Measurements from ENCODE around the gene CYP11A1. TPM values are rescaled to one million over a fixed set of nuclear protein-coding genes. Genes with fewer than 3 reads are reported as not detected.

The CYP11A1 gene
- total and polyA plus RNA-seq, 10 of the 15 experiments (the other 5 are each of a cell fraction or from before 2014, with no cell fraction given) = 0.11 to 1.2 (median 0.23) TPM; not detected in 5

DNA sequence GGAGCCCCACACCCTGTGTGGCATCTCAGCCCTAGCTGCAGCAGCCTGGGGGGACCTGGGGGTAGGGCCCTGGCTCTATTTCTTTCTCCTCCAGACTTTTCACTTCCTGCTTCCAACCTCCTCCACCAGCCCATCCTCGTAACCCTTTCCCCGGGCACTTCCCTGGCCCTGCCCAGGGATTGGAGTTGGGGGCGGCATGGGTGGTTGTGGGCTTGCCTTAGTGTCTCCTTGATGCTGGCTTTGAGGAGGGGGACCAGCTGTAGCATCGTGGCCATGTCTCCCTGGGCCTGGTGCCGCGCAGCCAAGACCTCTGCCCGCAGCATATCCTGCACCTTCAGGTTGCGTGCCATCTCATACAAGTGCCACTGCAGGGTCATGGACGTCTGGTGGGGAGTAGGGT lies 28.1 kb downstream of the CYP11A1 start:
- Histone ChIP-seq H2AFZ (ENCODE audit: control insufficient read depth, low read depth, low read length) (no peak overlapping the region), H3K27ac (ENCODE audit: control insufficient read depth, insufficient read depth) (no peak overlapping the region), H3K4me3 (no peak overlapping the region), H3K4me2 (ENCODE audit: control insufficient read depth, insufficient read depth) (no peak overlapping the region), H4K20me1 (ENCODE audit: control insufficient read depth, insufficient read depth) (no peaks in the 10 kb centered on the region; the same call in 1 of the 2 replicates), H3K9ac (ENCODE audit: control insufficient read depth, insufficient read depth, low read length) (no peak overlapping the region), H3K36me3 (ENCODE audit: control insufficient read depth in 2 of 2, insufficient read depth in 2 of 2, low read length in 1 of 2) (no peaks in the 10 kb centered on the region), H3K9me3 (replicated peaks; ENCODE audit: control insufficient read depth, insufficient read depth, low read length) (no peaks in the 10 kb centered on the region), H3K4me1 (ENCODE audit: control insufficient read depth, insufficient read depth, low read length) (no peaks in the 10 kb centered on the region), H3K27me3 (replicated peaks in 1 of 2; ENCODE audit: control insufficient read depth in 2 of 2, insufficient read depth in 2 of 2, low read length in 1 of 2) (peaks cover 0 to 2% of the 10 kb centered on the region in 2 experiments; a peak in 3 of 4 replicates), H3K79me2 (ENCODE audit: control insufficient read depth, insufficient read depth, low read length) (no peaks in the 10 kb centered on the region)
- FAIRE-seq (no peak), ATAC-seq (no peak), DNase-seq (ENCODE audit: low read depth, low spot score) (no peak)
- 66% methylated on average over 9 of the region's 9 CpGs for WGBS (ENCODE audit: insufficient coverage, insufficient replicate concordance, low lambda C conversion rate, missing lambda C conversion rate)
- ChIA-PET POLR2A (no interaction called here), RAD21 (ENCODE audit: unreplicated experiment) (no interaction called here), CTCF (interaction anchor here (0.7 to 0.8 kb wide), 2 partner anchors 18 to 36 kb away, joined by 3 read pairs; no protein-coding TSS in a partner anchor), SMC1A (ENCODE audit: uncharacterized antibody, unreplicated experiment) (no interaction called here)
- TF ChIP-seq ZBED1 (IDR thresholded peaks at IDR 0.05; ENCODE audit: borderline replicate concordance) = no peak
- TF ChIP-seq POLR2AphosphoS2 (IDR thresholded peaks at IDR 0.05; ENCODE audit: low read depth, low read length) = no peak
- no peak for TF ChIP-seq SPI1 (IDR thresholded peaks at IDR 0.05; ENCODE audit: borderline replicate concordance, insufficient read depth, low read depth, low read length)
- TF ChIP-seq, protein P1, sequence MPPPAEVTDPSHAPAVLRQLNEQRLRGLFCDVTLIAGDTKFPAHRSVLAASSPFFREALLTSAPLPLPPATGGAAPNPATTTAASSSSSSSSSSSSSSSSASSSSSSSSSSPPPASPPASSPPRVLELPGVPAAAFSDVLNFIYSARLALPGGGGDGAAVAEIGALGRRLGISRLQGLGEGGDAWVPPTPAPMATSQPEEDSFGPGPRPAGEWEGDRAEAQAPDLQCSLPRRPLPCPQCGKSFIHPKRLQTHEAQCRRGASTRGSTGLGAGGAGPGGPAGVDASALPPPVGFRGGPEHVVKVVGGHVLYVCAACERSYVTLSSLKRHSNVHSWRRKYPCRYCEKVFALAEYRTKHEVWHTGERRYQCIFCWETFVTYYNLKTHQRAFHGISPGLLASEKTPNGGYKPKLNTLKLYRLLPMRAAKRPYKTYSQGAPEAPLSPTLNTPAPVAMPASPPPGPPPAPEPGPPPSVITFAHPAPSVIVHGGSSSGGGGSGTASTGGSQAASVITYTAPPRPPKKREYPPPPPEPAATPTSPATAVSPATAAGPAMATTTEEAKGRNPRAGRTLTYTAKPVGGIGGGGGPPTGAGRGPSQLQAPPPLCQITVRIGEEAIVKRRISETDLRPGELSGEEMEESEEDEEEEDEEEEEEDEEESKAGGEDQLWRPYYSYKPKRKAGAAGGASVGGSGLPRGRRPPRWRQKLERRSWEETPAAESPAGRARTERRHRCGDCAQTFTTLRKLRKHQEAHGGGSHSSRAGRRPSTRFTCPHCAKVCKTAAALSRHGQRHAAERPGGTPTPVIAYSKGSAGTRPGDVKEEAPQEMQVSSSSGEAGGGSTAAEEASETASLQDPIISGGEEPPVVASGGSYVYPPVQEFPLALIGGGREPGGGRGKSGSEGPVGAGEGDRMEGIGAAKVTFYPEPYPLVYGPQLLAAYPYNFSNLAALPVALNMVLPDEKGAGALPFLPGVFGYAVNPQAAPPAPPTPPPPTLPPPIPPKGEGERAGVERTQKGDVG (CRISPR knock-in tag; IDR thresholded peaks at IDR 0.05) = no peak
- TF ChIP-seq CHD2 (IDR thresholded peaks at IDR 0.05; ENCODE audit: borderline replicate concordance, low read depth, low read length) = no peak
- intact Hi-C loops (cut with micrococcal nuclease; ENCODE audit: unreplicated experiment) (no loop called here), in situ Hi-C loops (cut with MboI) (no loop called here)
- no TSS peak for BruUV-seq (replicated peaks)
